Left ventricle myocardium superior (tissue), 1 donor: ENCODE results near the gene ITIH6. TPM values are rescaled to one million over a fixed set of nuclear protein-coding genes. Genes with fewer than 3 reads are reported as not detected.
"Not testable (repeated sequence)": the region's sequence is repeated elsewhere in the genome, so short reads cannot be mapped to it uniquely, and the experiment has no call there.

Experiments used
- ATAC-seq: fragments of 200-7000 bp; cut with Tn5 transposase; one replicate; pipeline ENCODE4 v1.9.1; 2020; ENCODE audit warnings: mild to moderate bottlenecking, moderate library complexity
- DNase-seq: peaks from one replicate; pipeline ENCODE4 v3.0.0-alpha.2; 2020
- intact Hi-C: fragments of 100-400 bp; cut with micrococcal nuclease; formaldehyde crosslinking; loops from one replicate; pipeline ENCODE4 v1.11.0; 2022
- total RNA-seq: library from RNA; stranded (reverse); fragmentation: NEBNext Ultra II Directional; extraction: Animal tissue kit (Norgen Biotek cat#: 25700); gene quantifications from one replicate; pipeline ENCODE4 v1.2.1, GENCODE V29; 2021
- donor health status: DM: no; HTN: yes; CAD: no; lungs with severe emphysema.

The ITIH6 gene
- total RNA-seq, 1 donor from 2014 or later = not detected

GRCh38 chrX:54736298-54736942 lies 61.6 kb downstream of the ITIH6 start:
- intact Hi-C loops, ATAC-seq: not testable (repeated sequence)

GRCh38 chrX:54721424-54721823 lies 76.6 kb downstream of the ITIH6 start:
- DNase-seq (no peak), ATAC-seq (no peak)
- intact Hi-C loops = no loop called here

More at GRCh38 chrX:54736298-54736942, 61.6 kb downstream of the ITIH6 start:
- not testable (repeated sequence) for DNase-seq

GRCh38 chrX:54715621-54716020 lies 82.4 kb downstream of the ITIH6 start:
- intact Hi-C loops = no loop called here
- no peak for ATAC-seq
- DNase-seq = no peak

- ATAC-seq = no peak
- intact Hi-C loops = no loop called here
- no peak for DNase-seq
These were observed 83.6 kb downstream of the ITIH6 start for GRCh38 chrX:54714424-54714823.

- intact Hi-C loops = no loop called here
- no peak for ATAC-seq
- no peak for DNase-seq
These were observed 86.3 kb downstream of the ITIH6 start for GRCh38 chrX:54711735-54712134.

GRCh38 chrX:54710920-54711319 lies 87.1 kb downstream of the ITIH6 start:
- intact Hi-C loops = no loop called here
- ATAC-seq = no peak
- no peak for DNase-seq

- intact Hi-C loops = no loop called here
- ATAC-seq = no peak
- DNase-seq = no peak
These were observed 89.7 kb downstream of the ITIH6 start for GRCh38 chrX:54708404-54708803.

Other genes with a start within 250 kb of the ITIH6 start
- gene MAGED2, start 9.5 kb upstream of the ITIH6 start, total RNA-seq = 60.3 TPM
- 2.1 TPM for gene TRO, start 122.6 kb upstream of the ITIH6 start, total RNA-seq
- gene PFKFB1, start 195.9 kb upstream of the ITIH6 start, total RNA-seq = 0.22 TPM
- 7.7 TPM for gene APEX2, start 202.1 kb upstream of the ITIH6 start, total RNA-seq
- gene ALAS2, start 232.7 kb upstream of the ITIH6 start, total RNA-seq = not detected